Measurements from ENCODE around the gene C19orf38. TPM values are rescaled to one million over a fixed set of nuclear protein-coding genes. Genes with fewer than 3 reads are reported as not detected.
A peak's percentile ranks its signal among the peaks of the same experiment; 100 is the strongest.
"Not testable (repeated sequence)": the region's sequence is repeated elsewhere in the genome, so short reads cannot be mapped to it uniquely, and the experiment has no call there.

Gene C19orf38
- polyA plus RNA-seq, 5 donors: 3.1 to 4.5 (median 4.1) TPM

DNA sequence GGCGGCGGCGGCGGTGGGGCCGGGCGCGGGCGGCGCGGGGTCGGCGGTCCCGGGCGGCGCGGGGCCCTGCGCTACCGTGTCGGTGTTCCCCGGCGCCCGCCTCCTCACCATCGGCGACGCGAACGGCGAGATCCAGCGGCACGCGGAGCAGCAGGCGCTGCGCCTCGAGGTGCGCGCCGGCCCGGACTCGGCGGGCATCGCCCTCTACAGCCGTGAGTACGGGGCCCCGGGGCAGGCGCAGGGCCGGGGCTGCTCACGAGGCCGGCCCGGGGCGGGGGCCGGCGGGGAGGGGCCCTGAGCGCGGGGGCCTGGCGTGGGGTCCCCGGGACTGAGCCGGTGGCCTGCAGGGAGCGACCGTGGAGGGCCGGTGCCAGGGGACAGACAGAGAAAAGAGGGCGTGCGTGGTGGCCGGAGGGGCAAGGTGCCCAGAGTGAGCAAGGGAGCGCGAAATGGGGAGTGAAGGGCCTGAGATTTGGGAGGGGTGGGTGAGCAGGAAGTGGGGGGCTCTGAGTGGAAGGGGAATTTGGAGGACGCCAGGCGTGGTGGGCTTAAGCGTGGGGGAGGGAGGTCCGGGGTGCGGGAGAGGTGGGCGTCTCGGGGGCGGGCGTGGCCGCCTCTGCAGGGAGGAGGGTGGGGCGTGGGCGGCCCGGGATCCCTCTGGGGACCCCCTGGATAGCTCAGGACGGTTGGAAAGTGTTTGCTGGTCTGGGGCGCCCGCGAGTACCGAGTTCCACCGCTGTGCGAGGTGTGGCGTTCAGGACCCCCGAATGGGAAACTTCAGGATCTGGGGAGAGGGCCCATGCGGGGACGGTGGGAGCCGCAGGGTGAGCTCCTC lies 23.7 kb downstream of the C19orf38 start:
- DNase-seq: no peak

DNA sequence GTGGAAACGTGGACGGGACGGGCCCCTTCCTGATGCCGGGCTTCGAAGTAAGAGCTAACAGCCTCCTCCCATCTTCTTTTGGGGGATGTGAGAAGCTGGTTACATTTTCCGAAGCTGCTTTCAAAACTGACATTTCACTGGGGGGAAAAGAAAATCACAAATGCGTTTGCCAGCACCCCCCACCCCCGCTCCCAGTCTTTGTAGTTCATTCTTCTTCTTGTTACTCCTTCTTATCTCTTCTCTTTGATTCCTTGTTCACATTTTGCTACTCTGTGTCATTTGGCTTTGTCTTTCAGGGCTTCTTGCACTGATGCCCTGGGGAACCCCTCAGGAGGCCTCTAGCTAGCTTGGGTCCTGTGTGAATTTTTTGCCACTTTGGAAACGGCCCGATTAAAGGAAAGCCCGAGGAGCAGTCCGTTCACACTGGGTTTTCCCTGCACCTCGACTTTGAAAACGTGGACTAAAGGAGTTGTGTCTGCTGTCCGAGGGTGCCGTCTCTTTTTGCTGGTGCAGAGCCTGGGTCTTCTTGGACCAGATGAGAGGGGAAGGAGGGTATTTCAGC lies 24.4 kb downstream of the C19orf38 start:
- DNase-seq: no peak

DNA sequence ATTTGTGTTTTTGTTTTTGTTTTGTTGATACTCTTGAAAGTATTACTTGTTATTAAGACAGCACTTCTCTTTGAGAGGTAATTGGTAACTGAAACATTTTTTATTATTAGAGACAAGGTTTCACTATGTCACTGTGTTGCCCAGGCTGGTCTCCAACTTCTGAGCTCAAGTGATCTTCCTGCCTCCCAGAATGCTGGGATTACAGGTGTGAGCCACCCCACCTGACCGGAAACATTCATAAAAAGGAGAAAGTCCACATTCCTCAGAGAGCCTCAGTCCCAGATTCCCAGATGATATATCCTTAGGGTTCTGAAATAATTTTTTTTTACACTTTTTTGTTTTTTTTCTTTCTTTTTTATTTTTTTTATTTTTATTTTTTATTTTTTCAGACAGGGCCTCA lies 25.8 kb downstream of the C19orf38 start:
- DNase-seq: no peak

DNA sequence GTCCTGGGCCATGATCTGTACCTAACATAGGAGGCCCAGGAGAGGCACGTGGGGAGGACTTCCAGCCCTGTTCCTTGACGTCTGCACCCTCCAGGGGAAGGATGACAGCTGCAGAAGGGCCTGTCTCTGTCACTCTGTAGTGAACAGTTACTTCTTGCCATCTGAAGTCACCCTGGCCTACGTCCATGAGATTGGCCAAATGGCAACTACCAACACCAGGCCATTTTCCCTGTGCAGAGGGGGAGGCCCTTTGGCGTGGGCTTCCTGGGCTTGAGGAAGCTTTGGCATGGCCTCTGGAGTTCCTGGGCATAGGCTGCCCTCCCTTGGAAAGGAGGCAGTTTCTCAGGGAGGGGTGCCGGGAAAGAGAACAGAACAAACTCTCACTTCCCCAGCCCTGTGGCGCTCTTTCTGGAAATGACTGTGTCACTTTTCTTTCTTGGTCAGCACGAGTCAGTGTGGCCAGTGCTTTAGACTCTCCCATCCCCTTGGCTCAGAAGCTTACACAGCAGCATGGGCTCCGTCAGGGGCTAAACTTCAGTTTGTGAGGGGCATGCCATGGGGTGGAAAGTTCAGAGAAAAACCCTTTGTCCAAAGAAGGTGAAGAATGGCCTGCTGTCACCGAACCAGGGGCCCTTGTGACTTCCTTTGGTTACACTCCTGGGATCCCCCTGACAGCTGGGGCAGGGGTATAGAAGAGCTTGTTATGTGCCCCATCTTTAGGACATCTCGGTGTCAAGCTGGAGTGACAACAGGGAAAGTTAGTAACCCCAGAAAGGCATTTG lies 28.4 kb downstream of the C19orf38 start:
- DNase-seq: no peak

DNA sequence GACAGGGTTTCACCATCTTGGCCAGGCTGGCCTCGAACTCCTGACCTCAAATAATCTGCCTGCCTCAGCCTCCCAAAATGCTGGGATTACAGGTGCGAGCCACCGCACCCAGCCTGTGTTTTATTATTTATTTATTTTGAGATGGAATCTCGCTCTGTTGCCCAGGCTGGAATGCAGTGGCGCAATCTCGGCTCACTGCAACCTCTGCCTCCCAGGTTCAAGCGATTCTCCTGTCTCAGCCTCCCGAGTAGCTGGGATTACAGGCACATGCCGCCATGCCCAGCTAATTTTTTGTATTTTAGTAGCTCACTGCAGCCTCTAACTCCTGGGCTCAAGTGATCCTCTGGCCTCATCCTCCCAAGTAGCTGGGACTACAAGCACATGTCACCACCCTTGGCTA lies 29.4 kb downstream of the C19orf38 start:
- not testable (repeated sequence) for DNase-seq

- no peak for DNase-seq
These were observed 30.0 kb downstream of the C19orf38 start for GRCh38 chr19:10878253-10878652.

DNA sequence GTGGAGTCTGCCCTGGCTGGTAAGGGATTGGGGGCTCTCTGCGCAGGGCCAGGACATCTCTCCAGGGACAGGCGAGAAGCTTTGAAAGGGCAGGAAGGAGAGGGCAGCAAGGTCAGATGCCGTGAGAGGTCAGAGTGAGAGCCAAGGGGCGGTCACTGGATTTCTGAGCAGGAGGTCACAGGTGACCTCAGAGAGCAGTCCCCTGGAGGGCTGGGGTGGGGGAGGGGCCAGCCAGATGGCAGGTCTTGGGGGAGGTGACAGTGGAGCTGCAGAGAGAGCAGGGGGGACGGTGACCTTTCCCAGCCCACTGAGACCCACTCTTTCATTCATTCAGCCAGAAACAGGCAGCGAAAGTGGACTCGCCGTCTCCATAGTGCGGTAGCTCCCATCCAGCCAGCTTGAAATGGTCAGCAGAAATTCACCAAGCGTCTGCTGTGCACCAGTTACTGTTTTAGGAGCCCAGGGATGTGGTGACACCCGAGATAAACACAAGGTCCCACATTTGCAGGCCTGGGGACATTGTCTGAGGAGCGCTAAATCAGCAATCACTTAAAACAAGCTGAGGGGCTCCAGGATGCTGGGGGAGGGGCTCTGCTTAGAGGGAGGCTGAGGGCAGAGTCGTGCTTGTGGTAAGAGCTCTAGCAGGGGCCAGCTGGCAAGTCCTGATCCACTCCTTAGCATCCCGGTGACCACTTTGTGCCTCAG lies 33.3 kb downstream of the C19orf38 start:
- DNase-seq: no peak

DNA sequence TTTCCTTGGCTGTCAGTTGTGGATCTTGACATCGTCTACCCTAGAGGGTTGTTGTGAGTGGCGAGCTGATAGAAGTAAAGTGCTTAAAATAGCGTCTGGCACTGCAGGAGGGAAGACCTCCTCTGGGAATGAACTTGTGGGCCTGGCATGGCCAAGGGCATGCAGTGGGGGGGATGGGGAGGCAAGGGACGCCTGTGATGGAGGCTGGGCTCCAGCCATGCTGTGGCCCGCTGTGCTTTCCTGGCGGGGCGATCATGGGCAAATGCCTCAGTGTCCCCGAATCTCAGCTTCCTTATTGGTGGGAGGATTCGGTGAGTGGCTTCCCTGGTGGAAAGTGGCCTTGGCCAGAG lies 33.9 kb downstream of the C19orf38 start:
- DNase-seq: no peak

DNA sequence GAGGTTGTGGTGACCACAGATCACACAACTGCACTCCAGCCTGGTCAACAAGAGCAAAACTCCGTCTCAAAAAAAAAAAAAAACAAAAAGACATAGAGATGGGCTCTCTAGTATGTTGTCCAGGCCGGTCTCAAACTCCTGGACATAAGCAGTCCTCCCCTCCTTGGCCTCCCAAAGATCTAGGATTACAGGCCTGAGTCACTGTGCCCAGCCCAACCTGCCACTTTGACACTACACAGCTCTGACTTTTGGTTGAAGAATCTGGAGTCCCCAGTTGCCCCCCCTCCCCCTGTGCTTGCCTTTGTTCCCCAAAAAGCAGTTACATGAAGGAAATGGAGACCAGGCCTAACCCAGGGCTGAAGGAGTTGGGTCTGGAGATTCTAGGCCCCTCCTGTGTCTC lies 36.1 kb downstream of the C19orf38 start:
- no peak for DNase-seq

DNA sequence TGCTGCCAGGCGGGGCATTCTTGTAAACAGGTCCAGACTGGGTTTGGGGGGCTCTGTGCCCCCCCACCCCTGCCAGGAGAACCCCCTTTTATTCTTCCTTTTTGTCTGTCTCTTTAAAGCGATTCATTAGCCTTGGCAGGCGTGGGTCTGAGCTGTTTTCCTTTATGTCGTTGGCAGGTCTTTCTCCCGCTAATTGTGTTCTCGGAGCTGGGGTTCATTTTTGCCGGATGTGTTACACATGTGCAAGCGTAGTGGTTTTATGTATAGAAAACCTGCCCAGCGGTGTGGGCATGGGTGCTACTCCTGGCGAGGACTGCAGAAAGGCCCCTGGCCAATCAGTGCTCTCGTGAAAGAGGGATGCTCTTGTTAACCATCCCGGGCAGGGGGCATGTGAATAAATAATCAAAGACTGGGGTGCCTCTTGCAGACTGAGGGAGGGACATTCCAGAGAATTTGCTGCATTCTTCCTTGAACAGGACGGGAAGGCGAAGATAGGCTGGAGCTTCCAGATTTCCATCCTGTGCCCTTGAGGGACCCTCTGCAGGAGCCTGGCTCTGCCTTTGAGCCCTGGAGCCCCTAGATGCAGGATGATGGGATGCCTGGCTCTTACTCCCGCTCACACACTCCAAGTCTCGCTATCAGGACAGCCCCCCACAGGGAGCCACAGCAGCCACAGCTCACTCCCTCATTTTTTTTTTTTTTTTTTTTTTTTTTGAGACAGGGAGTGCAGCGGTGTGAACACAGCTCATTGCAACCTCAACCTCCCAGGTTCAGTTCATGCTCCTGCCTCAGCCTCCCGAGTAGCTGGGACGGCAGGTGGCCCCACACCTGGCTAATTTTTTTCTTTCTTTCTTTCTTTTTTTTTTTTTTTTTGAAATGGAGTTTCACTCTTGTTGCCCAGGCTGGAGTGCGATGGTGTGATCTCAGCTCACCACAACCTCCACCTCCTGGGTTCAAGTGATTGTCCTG lies 37.3 kb downstream of the C19orf38 start:
- DNase-seq: no peak

GRCh38 chr19:10887616-10888367 lies 39.6 kb downstream of the C19orf38 start:
- DNase-seq: no peak

DNA sequence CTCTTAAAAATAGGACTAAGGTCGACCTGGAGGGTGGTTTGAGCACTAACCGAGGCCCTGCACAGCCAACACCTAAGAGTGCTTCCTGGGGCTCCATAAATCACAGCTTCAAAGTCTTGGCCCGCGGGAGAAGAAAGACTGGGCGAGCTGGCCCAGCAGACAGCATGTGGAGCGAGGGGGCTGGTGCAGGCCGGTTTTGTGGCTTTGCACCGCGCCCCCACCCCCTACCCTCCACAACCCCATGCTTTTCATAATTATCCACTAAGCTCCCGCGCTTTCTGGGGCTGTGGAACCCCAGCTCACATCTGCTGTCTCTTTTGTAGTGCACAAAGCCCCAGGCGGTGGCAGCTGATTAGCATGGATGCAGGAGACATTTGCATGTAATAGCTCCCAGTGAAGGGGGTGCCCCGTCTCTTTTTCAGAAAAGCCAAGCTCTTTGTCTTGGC lies 40.2 kb downstream of the C19orf38 start:
- no peak for DNase-seq

- DNase-seq: no peak
These were observed 41.7 kb downstream of the C19orf38 start for GRCh38 chr19:10889880-10890279.

DNA sequence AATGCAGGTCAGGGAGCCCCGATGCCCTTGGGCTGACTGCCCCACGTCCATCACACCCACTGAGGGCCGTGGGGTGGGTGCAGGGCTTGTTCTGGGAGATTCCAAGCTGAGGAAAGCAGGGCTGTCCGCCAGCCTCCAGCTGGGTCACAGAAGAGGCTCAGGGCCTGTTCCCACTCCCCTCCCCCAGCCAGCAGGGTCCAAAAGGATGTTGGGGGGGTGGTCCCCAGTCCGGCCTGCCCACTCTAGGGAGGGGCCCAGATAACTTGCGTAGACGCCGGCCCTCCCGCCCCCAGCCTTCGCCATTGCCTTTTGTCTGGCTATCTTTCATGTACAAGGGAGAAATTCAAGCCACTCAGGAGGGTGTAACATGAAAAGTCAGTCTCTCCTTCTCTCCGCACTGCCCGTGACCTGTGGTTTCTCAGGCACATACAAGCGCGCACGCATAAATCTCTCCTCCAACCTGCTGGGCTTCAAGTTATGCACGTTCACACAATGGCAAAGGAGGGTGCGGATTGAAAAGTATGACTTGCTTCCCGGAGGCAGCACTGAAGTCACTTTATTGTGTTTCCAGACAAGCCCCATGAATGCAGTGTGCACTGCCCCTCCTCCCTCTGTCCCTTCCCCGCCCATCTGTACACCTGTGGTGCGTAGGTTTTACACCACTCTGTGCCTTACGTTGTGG lies 43.3 kb downstream of the C19orf38 start:
- DNase-seq: peak; percentile 31 to 45

DNA sequence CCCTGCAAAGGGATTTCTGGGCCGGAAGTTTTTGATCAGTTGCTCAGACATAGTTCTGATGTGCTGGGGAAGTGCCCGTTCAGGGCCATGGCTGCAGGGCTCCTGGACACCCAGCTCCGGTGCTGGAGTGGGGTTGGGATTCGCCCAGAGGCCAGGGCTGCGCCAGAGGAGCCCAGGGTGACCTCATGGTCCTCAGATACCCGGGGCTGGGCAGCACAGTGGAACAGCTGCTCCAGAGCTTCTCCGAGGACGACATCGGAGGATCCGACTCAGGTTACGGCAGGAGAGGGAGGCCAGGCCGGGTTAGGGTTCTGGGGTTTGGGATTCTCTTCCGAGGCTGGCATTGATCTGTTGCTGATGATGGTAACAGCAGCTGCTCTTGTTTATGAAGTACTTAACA lies 44.0 kb downstream of the C19orf38 start:
- no peak for DNase-seq

DNA sequence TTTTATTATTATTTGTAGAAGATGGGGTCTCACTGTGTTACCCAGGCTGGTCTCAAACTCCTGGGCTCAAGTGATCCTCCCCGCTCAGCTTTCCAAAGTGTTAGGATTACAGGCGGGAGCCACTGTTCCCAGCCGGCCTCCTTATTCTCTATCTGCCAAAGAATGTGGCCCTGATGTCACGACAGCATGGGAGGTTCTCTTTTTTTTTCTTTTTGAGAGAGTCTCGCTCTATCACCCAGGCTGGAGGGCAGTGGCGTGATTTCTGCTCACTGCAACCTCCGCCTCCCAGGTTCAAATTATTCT lies 46.6 kb downstream of the C19orf38 start:
- no peak for DNase-seq

GRCh38 chr19:10895363-10895762 lies 47.1 kb downstream of the C19orf38 start:
- DNase-seq: no peak

DNA sequence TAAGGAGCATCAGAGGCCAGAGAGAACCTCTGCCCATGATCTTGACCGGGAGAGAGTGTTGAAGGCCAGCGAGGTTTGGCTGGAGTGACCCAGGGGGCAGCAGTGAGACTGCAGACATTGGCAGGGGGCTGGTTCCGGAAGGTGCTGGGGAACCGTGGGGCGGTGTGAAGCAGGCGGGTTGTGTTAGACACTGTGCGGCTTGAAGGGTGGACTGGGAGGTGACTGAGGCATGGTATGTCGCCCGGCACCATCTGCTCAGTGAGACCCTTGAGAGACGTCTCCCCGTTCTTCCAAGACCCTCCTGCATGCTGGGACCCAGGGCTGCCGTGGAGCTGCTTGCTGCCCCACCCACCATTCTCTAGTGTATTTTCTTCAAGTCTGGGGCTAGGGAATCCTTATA lies 47.7 kb downstream of the C19orf38 start:
- DNase-seq: no peak

GRCh38 chr19:10896851-10897526 lies 48.8 kb downstream of the C19orf38 start:
- no peak for DNase-seq

Data from right lung (tissue), 5 donors.